H9 (cell line): ENCODE measurements around the gene HTR5A. TPM values are rescaled to one million over a fixed set of nuclear protein-coding genes. Genes with fewer than 3 reads are reported as not detected.

Experiments
- DNase-seq: peaks from one replicate; pipeline ENCODE4 v3.0.0-alpha.2; 2017
- H2AFZ ChIP-seq: one replicate; pipeline ENCODE4 v1.6.1; 2013; ENCODE audit warnings: mild to moderate bottlenecking, low read length, control low read depth, moderate library complexity
- H2AK5ac ChIP-seq: 2 replicates; pipeline ENCODE4 v1.6.1; 2013; ENCODE audit warnings: low read length, control low read depth, mixed read lengths; ENCODE audit not compliant: insufficient read length
- H2BK120ac ChIP-seq: one replicate; pipeline ENCODE4 v1.6.1; 2013; ENCODE audit warnings: low read depth, mild to moderate bottlenecking, low read length, control low read depth, inconsistent platforms; ENCODE audit not compliant: poor library complexity, severe bottlenecking
- H2BK12ac ChIP-seq: 2 replicates; pipeline ENCODE4 v1.6.1; 2013; ENCODE audit warnings: low read length, control low read depth, mixed read lengths, low read depth; ENCODE audit not compliant: insufficient read length
- H2BK15ac ChIP-seq: 2 replicates; pipeline ENCODE4 v1.6.1; 2013; ENCODE audit warnings: low read depth, low read length, control low read depth
- H2BK20ac ChIP-seq: one replicate; pipeline ENCODE4 v1.6.1; 2013; ENCODE audit warnings: low read depth, mild to moderate bottlenecking, low read length, control low read depth, inconsistent platforms; ENCODE audit not compliant: poor library complexity, severe bottlenecking
- H2BK5ac ChIP-seq: 2 replicates; pipeline ENCODE4 v1.6.1; 2013; ENCODE audit warnings: low read length, control low read depth, mixed read lengths; ENCODE audit not compliant: insufficient read length
- H3K14ac ChIP-seq: 2 replicates; pipeline ENCODE4 v1.6.1; 2013; ENCODE audit warnings: low read length, control low read depth; ENCODE audit not compliant: insufficient read depth
- H3K18ac ChIP-seq: 2 replicates; pipeline ENCODE4 v1.6.1; 2013; ENCODE audit warnings: low read depth, mild to moderate bottlenecking, mixed read lengths, low read length, control low read depth; ENCODE audit not compliant: insufficient read length
- H3K23ac ChIP-seq: 2 replicates; pipeline ENCODE4 v1.6.1; 2013; ENCODE audit warnings: low read length, control low read depth, mixed read lengths, low read depth; ENCODE audit not compliant: insufficient read length
- H3K23me2 ChIP-seq: 2 replicates; pipeline ENCODE4 v1.6.1; 2013; ENCODE audit warnings: low read depth, mild to moderate bottlenecking, mixed read lengths, low read length, control low read depth; ENCODE audit not compliant: insufficient read length, poor library complexity, severe bottlenecking
- H3K27ac ChIP-seq: 2 replicates; pipeline ENCODE4 v1.5.1; 2013; ENCODE audit warnings: low read length, control low read depth, mixed read lengths, low read depth; ENCODE audit not compliant: insufficient read length
- H3K27me3 ChIP-seq: 2 replicates; pipeline ENCODE4 v1.6.1; 2013; ENCODE audit warnings: low read length, control low read depth, inconsistent platforms; ENCODE audit not compliant: insufficient read depth
- H3K4ac ChIP-seq: 2 replicates; pipeline ENCODE4 v1.6.1; 2013; ENCODE audit warnings: low read depth, mild to moderate bottlenecking, control low read depth, inconsistent platforms, low read length, moderate library complexity
- H3K4me1 ChIP-seq: 2 replicates; pipeline ENCODE4 v1.6.1; 2013; ENCODE audit warnings: low read length, control low read depth, inconsistent platforms; ENCODE audit not compliant: insufficient read depth
- H3K4me2 ChIP-seq: 2 replicates; pipeline ENCODE4 v1.6.1; 2013; ENCODE audit warnings: low read length, control low read depth, mixed read lengths; ENCODE audit not compliant: insufficient read length, insufficient read depth
- H3K56ac ChIP-seq: 2 replicates; pipeline ENCODE4 v1.6.1; 2013; ENCODE audit warnings: low read depth, mild to moderate bottlenecking, mixed read lengths, low read length, control low read depth; ENCODE audit not compliant: insufficient read length
- H3K79me1 ChIP-seq: 2 replicates; pipeline ENCODE4 v1.6.1; 2013; ENCODE audit warnings: low read depth, mild to moderate bottlenecking, moderate library complexity, low read length, control low read depth, inconsistent platforms; ENCODE audit not compliant: insufficient read depth, poor library complexity, severe bottlenecking
- H3K79me2 ChIP-seq: 2 replicates; pipeline ENCODE4 v1.6.1; 2013; ENCODE audit warnings: low read length, control low read depth, inconsistent platforms; ENCODE audit not compliant: insufficient read depth
- H3K9ac ChIP-seq: 2 replicates; pipeline ENCODE4 v1.6.1; 2013; ENCODE audit warnings: low read length, control low read depth, mixed read lengths; ENCODE audit not compliant: insufficient read length; ENCODE audit errors: extremely low read depth
- H3K9me3 ChIP-seq: one replicate; pipeline ENCODE4 v1.6.1; 2013; ENCODE audit warnings: low read depth, low read length, inconsistent platforms; ENCODE audit not compliant: control insufficient read depth
- H3T11ph ChIP-seq: one replicate; pipeline ENCODE4 v1.6.1; 2013; ENCODE audit warnings: mild to moderate bottlenecking, low read length, control low read depth, inconsistent platforms
- H4K20me1 ChIP-seq: one replicate; pipeline ENCODE4 v1.6.1; 2013; ENCODE audit not compliant: control insufficient read depth, insufficient read length, insufficient read depth
- H4K5ac ChIP-seq: 2 replicates; pipeline ENCODE4 v1.6.1; 2013; ENCODE audit warnings: low read depth, mild to moderate bottlenecking, mixed read lengths, low read length, control low read depth; ENCODE audit not compliant: insufficient read length
- H4K8ac ChIP-seq: replicated peaks from 2 replicates; pipeline ENCODE4 v1.6.1; 2013; ENCODE audit warnings: low read length, control low read depth, mixed read lengths, low read depth; ENCODE audit not compliant: insufficient read length
- H4K91ac ChIP-seq: 2 replicates; pipeline ENCODE4 v1.6.1; 2013; ENCODE audit warnings: low read depth, mild to moderate bottlenecking, moderate library complexity, mixed read lengths, low read length, control low read depth; ENCODE audit not compliant: insufficient read length
- H3K27ac Mint-ChIP-seq, 3 experiments: 2 replicates in 2 of 3; 3 replicates in 1 of 3; pipeline ENCODE4 v1.8.0; 2020 to 2021; ENCODE audit warnings: mixed read lengths in 3 of 3, mild to moderate bottlenecking in 1 of 3, moderate library complexity in 1 of 3
- H3K27me3 Mint-ChIP-seq: 2 replicates; pipeline ENCODE4 v1.8.0; 2021; ENCODE audit warnings: low read depth, mild to moderate bottlenecking, moderate library complexity, mixed read lengths
- H3K36me3 Mint-ChIP-seq, 3 experiments: 2 replicates in 2 of 3; 3 replicates in 1 of 3; pipeline ENCODE4 v1.8.0; 2020 to 2021; ENCODE audit warnings: low read depth in 3 of 3, mixed read lengths in 3 of 3; ENCODE audit not compliant: insufficient read depth in 1 of 3
- H3K4me1 Mint-ChIP-seq, 2 experiments: 2 replicates each; pipeline ENCODE4 v1.8.0; 2020; ENCODE audit warnings: mixed read lengths in 2 of 2
- H3K4me3 Mint-ChIP-seq, 2 experiments: 2 replicates in 1 of 2; 3 replicates in 1 of 2; pipeline ENCODE4 v1.8.0; 2020 to 2021; ENCODE audit warnings: mild to moderate bottlenecking in 2 of 2, mixed read lengths in 2 of 2, moderate library complexity in 1 of 2
- H3K9me3 Mint-ChIP-seq, 2 experiments: 2 replicates in 1 of 2; 3 replicates in 1 of 2; pipeline ENCODE4 v1.8.0; 2020; ENCODE audit warnings: mild to moderate bottlenecking in 2 of 2, mixed read lengths in 2 of 2, moderate library complexity in 1 of 2
- CTCF ChIP-seq: fragments of 200-600 bp; sonication (generic); conservative IDR thresholded peaks from 3 replicates; pipeline ENCODE4 v1.8.0; 2021; ENCODE audit warnings: antibody characterized with exemption, mild to moderate bottlenecking
- WGBS: extraction: QIAGEN DNeasy Blood & Tissue Kit; methylation state at CpG from one replicate; pipeline ENCODE4 v1.1.7; 2013; ENCODE audit warnings: missing lambda C conversion rate, low lambda C conversion rate, mixed read lengths; ENCODE audit not compliant: insufficient read length; ENCODE audit errors: extremely low coverage; 5-methylcytosine and 5-hydroxymethylcytosine counted together
- total RNA-seq: library from RNA; stranded (reverse); gene quantifications from 2 replicates; pipeline ENCODE4 v1.2.1, GENCODE V29; 2021

Gene HTR5A
- total RNA-seq, 1 experiment from 2014 or later = not detected

DNA sequence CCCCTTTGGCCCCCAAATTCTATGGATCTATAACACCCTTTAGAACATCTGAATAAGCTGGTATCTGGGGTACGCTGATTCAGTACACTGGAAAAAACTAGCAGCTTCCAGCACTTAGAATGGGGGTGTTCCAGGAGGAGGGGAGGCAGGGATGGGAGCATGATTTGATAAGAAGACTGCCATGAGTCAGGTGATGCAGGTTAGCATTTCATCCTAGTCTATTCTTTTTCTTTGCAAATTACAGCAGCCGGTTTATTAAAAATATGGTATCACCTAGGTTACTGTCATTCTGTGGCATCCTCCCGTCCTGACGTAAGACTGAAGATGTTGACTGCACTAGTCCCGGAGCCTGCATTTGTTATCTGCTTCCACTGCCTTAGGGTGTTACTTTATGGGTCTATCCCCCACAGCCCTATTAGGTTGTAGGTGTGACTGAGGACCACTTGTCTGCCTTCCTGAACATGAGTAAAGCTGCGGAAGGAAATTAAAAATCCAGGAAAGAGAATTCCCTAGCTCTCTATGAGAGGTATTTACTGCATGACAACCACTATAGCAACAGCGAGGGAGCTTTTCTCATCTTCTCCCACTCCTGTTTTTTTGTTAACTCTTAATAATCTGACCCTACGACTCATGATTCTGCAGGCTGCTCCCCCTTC is 1.9 kb downstream of the HTR5A start:
- Mint-ChIP-seq H3K4me1 (peaks cover 2 to 8% of the 10 kb centered on the region in 2 experiments; a peak in 3 of 4 replicates), H3K9me3 (no peaks in the 10 kb centered on the region), H3K4me3 (no peak overlapping the region), H3K36me3 (no peaks in the 10 kb centered on the region), H3K27ac (no peak overlapping the region), H3K27me3 (peaks cover 51% of the 10 kb centered on the region)
- H2AK5ac ChIP-seq = no peak overlapping the region
- no peak overlapping the region for H3K27ac ChIP-seq
- peaks cover 8% of the 10 kb centered on the region for H3K23me2 ChIP-seq
- no peak overlapping the region for H4K5ac ChIP-seq
- no peak overlapping the region for H4K8ac ChIP-seq
- no peaks in the 10 kb centered on the region for H3K79me1 ChIP-seq
- no peak overlapping the region for H2BK120ac ChIP-seq
- peaks cover 13% of the 10 kb centered on the region; the same call in 1 of the 2 replicates for H3K27me3 ChIP-seq
- no peak overlapping the region for H3T11ph ChIP-seq
- no peak overlapping the region for H2BK12ac ChIP-seq
- no peak overlapping the region for H2BK5ac ChIP-seq
- TF ChIP-seq CTCF = no peak
- DNase-seq = no peak
- H4K20me1 ChIP-seq = no peaks in the 10 kb centered on the region
- H3K9me3 ChIP-seq = no peaks in the 10 kb centered on the region
- no peak overlapping the region for H3K4me2 ChIP-seq
- WGBS = no CpG with 5 or more reads among the region's 8 CpGs
- H3K56ac ChIP-seq = no peak overlapping the region
- H3K23ac ChIP-seq = no peak overlapping the region
- H2BK20ac ChIP-seq = no peak overlapping the region
- H3K4ac ChIP-seq = no peak overlapping the region
- no peak overlapping the region for H2AFZ ChIP-seq
- no peak overlapping the region for H3K18ac ChIP-seq
- H3K4me1 ChIP-seq = no peaks in the 10 kb centered on the region
- H3K79me2 ChIP-seq = no peaks in the 10 kb centered on the region
- no peak overlapping the region for H4K91ac ChIP-seq
- no peak overlapping the region for H3K9ac ChIP-seq
- H3K14ac ChIP-seq = no peak overlapping the region
- H2BK15ac ChIP-seq = no peak overlapping the region
